CD4-positive, alpha-beta T cell treated with Interleukin-15 for 4 hours (primary cell): ENCODE data around the gene DDIAS.
"Not testable (repeated sequence)": the region's sequence is repeated elsewhere in the genome, so short reads cannot be mapped to it uniquely, and the experiment has no call there.

Source experiments
- DNase-seq: peaks from one replicate; pipeline ENCODE4 v3.0.0-alpha.2; 2020; ENCODE audit warnings: low spot score

The DDIAS gene

GRCh38 chr11:82889133-82890001 lies 12.2 kb upstream of the DDIAS start:
- no peak for DNase-seq

DNA sequence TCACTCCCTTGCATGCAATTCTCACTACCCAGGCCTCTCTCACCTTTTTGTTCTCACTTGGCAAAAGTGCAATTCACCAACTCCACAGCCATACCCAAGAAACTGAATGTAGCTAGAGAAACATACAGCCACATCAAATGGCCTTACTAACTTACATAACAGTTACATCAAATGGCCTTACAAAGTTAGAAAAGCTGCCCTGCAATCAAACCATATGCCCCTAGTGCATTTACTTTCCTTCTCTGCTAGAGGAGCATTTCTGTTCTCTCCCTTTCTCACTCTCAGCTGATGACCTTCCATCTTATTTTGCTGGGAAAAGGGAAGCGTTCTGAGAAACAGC lies 11.6 kb upstream of the DDIAS start:
- no peak for DNase-seq

DNA sequence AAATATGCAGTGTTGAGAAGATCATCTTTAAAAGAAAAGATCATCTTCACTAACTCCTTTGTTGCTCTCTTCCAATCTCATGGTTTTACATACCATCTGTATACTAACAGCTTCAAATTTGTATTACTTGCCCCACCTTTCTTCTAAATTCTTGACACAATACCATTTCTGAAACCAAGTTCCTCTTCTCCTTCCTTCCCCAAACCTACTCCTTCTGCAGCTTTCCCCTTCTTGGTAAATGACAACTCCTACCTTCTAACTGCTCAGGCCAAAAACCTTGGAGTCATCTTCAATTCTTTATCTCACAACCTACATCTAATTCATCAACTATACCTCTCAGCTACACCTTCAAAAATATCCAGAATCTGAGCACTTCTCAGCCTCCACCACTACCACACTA lies 10.6 kb upstream of the DDIAS start:
- no peak for DNase-seq

DNA sequence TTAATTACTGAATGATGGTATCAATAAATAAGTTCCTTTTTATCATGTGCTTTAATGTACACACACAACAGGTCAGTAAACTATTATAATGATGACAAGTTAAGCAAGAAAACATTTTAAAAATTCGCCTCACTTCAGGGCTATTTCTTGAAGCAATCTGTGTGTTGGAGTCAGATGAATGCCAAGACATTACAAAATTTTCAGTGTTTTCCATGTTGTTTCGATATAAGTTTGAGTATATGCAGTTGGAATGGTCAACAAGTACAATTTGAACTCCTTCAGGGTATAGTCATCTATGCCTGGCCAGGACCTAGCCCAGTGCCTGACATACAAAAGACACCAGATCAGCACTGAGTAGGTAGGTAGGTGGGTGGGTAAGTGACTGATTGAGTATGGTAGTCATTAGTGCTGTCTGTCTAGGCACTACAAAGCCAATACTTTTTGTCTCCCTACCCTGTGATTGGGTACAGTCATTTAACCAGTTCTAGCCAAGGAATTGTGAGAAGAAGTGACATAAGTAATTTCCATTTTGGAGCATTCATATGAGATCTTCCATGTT lies 8.8 kb upstream of the DDIAS start:
- DNase-seq: no peak

GRCh38 chr11:82895437-82896091 lies 6.0 kb upstream of the DDIAS start:
- DNase-seq: no peak

GRCh38 chr11:82896183-82896582 lies 5.4 kb upstream of the DDIAS start:
- no peak for DNase-seq

DNA sequence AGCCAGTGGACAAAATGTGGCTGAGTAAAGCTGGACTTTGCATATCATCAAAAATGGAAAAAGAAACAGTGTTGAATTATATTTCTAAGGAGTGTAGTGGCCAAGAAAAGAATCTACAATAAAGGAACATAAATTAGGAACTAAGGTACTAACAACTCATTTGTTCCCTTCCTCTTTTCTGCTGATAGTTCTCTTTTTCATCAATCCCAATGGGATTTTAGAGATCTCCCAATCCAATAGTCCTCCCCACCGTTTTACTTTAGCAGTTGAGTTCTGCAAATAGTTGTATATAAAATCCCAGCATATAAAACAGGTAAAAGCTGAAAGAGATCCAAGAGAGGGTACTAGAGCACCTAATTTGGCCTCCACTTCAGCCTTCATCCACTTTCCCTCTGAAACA lies 3.3 kb upstream of the DDIAS start:
- no peak for DNase-seq

DNA sequence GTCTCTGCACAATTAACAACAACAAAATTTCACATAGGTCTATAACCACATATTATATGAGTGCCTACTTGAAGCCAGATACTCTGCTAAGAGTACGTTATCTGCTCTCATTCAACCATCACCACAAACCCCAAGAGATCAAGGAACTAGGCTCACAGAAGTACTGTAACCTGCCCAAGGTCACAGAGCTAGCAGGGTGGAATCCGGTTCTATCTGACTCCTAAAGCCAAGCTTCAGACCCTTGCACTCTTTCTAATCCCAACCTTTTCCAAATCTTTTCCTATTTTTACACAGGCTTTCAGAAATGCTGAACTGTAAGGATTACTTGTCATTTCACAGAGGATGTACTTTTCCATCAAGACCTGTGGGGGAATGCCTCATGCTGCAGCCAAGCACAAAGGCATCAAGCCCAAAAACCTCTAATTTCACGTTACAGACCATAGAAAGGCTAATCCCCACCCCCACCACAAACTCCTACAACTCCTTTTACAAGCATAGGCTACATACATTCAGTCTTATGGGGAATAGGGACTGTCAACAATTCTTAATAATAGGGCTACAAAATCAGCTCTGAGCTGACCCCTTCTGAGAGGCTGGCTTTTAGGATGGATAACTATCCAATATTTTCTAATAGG lies 2.2 kb upstream of the DDIAS start:
- DNase-seq: peak; percentile 14

GRCh38 chr11:82899957-82900276 lies 1.6 kb upstream of the DDIAS start:
- DNase-seq: no peak

GRCh38 chr11:82900277-82901164 lies 1.0 kb upstream of the DDIAS start, which contains the start of gene PRCP:
TSS of gene PRCP (minus strand) at chr11:82900430. CDS start at chr11:82900402, 28 bp downstream.
- DNase-seq: peak; percentile 92

DNA sequence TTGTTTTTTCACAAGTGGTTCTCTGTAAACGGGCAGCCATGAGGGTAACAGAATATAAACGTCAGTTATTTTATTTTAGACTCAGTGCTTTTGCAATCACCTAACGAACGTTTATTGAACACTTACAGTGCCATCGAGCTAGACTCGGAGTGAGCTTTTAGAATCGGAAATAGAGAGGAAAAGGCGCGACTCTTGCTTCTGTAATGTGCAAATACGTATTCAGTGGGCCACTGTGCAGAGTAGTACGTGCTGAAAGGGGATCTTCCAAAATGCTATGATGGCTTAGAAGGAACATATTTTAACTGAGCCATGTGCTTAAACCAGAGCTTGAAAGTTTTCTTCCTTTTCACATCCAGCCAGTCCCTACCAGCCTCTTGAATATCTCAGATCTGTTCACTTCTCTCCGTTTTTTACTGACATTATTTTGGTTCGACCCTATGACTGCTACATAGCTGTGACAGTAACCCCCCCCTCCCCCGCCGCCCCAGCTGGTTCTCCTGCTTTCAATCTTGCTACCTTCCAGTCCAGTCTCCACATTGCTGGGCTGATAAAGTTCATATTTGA lies 468 bp downstream of the DDIAS start:
- no peak for DNase-seq

GRCh38 chr11:82902880-82903279 lies 1.3 kb downstream of the DDIAS start:
- no peak for DNase-seq

- no peak for DNase-seq
These were observed 2.5 kb downstream of the DDIAS start for GRCh38 chr11:82903843-82904586.

GRCh38 chr11:82906236-82906635 lies 4.7 kb downstream of the DDIAS start:
- DNase-seq: peak; percentile 40

GRCh38 chr11:82906931-82907330 lies 5.4 kb downstream of the DDIAS start:
- DNase-seq: no peak

DNA sequence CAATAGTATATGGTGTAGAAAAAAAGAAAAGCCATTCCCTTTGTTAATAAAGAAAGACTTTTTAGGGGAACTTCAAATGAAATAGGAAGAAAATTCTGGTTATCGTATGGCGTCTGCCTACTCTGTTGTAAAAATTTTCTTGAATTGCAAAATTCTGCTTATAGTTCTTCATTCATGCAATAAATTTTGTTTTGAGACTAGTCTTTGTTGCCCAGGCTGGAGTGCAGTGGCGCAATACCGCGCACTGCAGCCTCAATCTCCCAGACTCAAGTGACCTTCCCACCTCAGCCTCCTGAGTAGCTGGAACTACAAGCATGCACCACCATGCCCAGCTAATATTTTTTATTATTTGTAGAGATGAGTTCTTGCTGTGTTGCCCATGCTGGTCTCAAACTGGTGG lies 5.8 kb downstream of the DDIAS start:
- no peak for DNase-seq

GRCh38 chr11:82908311-82908710 lies 6.8 kb downstream of the DDIAS start:
- DNase-seq: no peak

DNA sequence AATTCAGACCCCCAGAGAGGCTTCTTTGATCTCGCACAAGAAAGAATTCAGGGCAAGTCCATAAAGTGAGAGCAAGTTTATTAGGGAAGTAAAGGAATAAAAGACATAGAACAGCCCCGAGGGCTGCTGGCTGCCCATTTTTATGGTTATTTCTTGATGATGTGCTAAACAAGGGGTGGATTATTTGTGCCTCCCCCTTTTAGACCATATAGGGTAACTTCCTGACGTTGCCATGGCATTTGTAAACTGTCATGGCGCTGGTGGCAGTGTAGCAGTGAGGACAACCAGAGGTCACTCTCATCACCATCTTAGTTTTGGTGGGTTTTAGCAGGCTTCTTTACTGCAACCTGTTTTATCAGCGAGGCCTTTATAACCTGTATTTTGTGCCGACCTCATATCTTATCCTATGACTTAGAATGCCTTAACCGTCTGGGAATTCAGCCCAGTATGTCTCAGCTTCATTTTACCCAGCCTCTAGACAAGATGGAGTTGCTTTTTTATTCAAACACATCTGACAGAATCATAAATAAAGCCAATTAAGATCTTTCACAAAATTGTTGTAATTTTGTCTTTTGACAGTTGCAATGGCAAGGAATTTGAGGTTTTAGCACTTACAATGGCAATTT lies 7.6 kb downstream of the DDIAS start:
- DNase-seq: no peak

- DNase-seq: not testable (repeated sequence)
These were observed 18.2 kb downstream of the DDIAS start for GRCh38 chr11:82919786-82920185.

DNA sequence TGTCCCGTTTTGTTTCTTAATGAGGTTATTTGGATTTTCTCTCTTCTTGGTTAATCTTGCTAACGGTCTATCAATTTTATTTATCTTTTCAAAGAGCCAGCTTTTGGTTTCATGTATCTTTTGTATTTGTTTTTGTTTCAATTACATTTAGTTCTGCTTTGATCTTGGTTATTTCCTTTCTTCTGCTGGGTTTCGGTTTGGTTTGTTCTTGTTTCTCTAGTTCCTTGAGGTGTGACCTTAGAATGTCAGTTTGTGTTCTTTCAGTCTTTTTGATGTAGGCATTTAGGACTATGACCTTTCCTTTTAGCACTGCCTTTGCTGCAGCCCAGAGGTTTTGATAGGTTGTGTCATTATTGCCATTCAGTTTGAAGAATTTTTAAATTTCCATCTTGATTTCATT lies 18.7 kb downstream of the DDIAS start:
- peak; percentile 37 for DNase-seq
